Limb (tissue), 2 donors: ENCODE measurements around the gene AGXT.
A peak's percentile ranks its signal among the peaks of the same experiment; 100 is the strongest.
"Not testable (repeated sequence)": the region's sequence is repeated elsewhere in the genome, so short reads cannot be mapped to it uniquely, and the experiment has no call there.

Experiments
- DNase-seq, 2 donors: peaks; one replicate each; pipeline ENCODE4 v3.0.0-alpha.2; 2016; ENCODE audit errors: extremely low spot score in 2 of 2

AGXT gene

GRCh38 chr2:240839152-240840143, 29.2 kb upstream of the AGXT start:
- no peak for DNase-seq

DNA sequence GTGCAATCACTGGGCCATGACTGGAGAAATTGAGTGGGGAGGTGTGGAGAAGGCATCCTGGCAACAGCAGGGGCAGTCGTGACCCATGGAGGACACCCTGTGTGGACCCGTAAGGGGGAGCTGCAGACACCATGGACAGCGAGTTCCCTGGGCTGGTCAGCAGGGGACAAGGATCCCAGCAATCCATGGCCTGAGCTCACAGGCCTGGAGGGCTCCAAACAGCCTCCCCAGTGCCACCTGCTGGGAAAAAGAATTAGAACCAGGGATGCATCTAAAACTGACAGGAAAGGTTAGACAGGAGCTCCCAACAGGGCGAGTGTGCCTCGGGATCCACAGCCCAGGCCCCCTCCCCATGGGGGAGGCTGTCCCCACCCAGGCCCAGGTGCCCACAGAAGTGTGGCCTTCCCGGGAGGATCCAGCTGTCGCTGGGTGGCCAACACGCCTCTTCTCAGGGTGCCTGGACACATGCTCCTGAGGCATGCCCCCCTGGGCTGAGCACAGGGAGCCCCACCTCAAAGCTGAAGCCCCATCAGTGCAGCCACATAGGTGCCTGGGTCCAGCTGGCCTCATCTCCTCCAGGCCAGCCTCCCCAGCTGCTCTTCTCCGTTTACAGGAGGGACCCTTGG, 28.1 kb upstream of the AGXT start:
- peak in 1 of 2 donors; percentile 79 for DNase-seq

DNA sequence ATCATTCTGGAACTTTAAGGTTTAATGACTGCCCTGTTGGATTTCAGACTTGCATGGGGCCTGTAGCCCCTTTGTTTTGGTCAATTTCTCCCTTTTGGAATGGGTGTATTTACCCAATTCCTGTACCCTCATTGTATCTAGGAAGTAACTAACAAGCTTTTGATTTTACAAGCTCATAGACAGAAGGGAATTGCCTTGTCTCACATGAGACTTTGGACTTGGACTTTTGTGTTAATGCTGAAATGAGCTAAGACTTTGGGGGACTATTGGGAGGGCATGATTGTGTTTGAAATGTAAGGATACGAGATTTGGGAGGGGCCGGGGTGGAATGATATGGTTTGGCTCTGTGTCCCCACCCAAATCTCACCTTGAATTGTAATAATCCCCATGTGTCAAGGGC, 22.3 kb upstream of the AGXT start:
- not testable (repeated sequence) for DNase-seq

GRCh38 chr2:240846873-240847595, 21.6 kb upstream of the AGXT start:
- no peak for DNase-seq

DNA sequence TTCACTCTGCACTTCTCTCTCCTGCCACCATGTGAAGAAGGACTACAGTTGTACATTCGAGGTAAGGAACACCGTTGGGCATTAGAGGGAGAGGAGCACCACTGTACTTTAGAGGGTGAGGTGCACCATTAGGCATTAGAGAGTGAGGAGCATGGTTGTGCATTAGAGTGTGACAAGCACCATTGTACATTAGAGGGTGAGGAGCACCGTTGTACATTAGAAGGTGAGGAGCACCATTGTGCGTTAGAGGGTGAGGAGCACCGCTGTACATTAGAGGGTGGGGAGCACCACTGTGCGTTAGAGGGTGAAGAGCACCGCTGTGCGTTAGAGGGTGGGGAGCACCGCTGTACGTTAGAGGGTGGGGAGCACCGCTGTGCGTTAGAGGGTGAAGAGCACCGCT, 20.8 kb upstream of the AGXT start:
- no peak for DNase-seq

DNA sequence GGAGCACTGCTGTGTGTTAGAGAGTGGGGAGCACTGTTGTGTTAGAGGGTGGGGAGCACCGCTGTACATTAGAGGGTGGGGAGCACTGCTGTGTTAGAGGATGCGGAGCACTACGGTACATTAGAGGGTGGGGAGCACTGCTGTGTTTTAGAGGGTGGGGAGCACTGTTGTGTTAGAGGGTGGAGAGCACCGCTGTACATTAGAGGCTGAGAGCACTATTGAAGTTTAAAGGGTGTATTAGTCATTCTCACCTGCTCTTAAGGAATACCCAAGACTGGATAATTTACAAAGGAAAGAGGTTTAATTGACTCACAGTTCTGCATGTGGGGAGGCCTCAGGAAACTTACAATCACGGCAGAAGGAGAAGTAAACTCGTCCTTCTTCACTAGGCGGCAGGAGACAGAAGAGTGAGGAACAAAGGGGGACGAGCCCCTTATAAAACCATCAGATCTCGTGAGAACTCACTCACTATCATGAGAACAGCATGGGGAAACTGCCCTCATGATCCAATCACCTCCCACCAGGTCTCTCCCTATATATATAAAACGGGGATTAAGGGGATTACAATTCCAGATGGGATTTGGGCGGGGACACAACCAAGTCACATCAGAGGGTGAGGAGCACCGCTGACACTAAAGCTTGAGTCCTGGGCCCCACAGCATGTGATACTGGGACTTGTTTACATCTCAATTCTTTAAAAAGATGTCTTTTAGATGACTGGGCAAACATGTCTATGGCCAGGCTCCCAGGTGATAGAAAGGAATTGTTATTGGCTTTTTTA, 19.5 kb upstream of the AGXT start:
- DNase-seq, result no peak

DNA sequence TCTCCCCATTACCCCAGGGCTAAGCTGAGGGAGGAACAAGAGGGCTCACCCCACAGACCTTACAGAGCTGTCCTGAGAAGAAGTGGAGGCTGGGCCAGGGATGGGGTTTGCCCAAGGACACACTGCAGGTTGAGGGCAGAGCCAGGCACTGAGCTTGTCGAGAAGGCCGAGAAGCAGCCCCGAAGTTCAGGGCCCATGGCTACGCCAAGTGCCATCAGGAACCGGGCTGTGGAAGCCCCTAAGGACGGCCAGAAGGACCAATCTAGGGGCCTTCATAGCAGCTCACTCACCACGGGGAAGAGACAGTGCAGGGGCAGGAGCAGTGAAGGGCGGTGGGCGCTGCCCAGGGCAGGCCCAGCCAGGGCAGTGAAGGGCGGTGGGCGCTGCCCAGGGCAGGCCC, 18.6 kb upstream of the AGXT start:
- DNase-seq, result no peak

- DNase-seq, result no peak
These were observed 17.9 kb upstream of the AGXT start for GRCh38 chr2:240850756-240851077.

DNA sequence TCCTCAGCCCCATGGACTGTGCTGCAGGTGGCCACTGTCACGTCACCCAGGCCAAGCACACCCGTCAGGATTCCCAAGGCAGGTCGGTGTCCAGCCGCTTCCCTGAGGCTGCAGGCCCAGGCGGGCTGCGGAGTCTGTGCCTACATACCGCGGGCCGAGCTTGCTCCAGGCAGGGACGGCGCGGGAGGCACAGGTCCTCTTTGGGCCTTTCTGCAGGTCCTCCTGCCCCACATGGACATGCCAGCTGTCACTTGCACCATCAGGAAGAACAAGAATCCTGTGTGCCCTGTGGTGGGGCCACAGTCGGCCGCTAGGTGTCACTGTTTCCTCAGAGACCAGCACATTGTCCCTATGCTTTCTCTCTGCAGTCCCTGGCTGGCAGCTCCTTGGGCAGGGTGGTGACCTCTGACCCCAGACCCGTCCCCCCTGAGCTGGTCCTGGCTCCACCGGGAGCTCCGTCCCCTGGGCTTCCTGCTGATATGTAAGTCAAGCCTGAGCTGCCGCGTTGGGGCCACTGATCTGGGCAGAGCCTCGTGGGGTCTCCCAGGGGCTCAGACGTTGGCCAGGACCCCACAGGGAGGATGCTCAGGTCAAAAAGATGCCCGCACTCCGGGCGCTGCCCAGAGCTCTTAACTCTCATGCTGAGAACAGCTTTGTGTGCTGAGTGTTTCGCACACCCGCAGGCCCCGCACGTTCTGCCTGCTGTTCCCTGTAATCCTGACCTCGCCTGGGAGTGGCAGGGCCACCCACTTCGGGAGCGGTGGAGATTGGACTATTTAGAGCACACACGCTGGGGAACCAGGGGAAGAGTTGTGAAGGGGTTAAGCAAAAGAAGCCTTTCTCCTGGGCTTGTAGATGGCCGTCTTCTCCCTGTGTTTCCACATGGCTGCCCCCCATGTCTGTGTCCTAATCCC, 17.3 kb upstream of the AGXT start:
- peak; percentile 65 to 92 for DNase-seq

DNA sequence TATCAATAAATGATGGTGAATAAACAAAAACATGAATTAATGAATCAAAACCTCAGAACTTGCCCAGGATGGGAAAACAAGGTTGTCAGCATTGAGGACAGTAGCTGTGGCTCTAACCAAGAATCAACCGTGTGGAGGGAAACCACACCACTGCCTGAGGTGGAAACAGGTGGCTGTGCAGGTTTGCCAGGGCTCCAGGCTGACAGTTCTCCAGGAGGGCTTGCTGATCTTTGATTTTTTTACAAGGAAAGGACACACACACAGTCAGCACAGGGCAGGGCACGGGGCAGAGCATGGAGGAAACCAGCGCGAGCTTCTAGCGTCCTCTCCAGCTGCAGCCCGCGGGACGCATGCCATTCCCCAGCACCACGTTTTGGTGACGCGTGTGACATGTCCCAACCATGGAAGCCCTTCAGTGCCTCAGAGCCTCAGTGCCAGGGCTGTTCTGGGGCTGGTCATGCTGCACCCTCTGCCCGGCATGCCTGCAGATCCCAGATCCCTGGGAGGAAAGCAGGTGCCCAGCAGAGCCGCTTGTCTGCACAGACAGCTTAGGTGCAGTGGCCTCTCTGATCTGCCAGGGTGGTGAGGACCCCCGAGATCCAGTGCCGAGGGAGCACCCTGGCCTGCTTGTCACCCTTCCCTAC, 15.8 kb upstream of the AGXT start:
- no peak for DNase-seq

DNA sequence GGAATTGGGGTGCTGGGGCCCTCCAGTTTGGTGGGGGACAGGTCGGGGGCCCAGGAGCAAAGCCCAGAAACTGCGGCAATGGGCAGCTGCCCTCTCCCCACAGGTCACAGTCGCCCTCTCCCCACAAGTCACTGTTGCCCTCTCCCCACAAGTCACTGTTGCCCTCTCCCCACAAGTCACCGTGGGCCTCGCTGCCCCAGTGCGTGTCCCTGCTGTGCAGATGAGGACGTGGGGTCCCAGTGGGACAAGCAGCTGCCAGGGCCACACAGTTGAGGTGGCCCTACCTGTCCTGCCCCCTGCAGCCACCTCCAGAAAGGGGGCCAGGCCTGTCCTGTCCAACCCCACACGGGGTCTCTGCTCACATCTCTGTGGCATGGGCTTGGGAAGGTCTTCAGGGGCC, 13.0 kb upstream of the AGXT start:
- DNase-seq, result no peak

DNA sequence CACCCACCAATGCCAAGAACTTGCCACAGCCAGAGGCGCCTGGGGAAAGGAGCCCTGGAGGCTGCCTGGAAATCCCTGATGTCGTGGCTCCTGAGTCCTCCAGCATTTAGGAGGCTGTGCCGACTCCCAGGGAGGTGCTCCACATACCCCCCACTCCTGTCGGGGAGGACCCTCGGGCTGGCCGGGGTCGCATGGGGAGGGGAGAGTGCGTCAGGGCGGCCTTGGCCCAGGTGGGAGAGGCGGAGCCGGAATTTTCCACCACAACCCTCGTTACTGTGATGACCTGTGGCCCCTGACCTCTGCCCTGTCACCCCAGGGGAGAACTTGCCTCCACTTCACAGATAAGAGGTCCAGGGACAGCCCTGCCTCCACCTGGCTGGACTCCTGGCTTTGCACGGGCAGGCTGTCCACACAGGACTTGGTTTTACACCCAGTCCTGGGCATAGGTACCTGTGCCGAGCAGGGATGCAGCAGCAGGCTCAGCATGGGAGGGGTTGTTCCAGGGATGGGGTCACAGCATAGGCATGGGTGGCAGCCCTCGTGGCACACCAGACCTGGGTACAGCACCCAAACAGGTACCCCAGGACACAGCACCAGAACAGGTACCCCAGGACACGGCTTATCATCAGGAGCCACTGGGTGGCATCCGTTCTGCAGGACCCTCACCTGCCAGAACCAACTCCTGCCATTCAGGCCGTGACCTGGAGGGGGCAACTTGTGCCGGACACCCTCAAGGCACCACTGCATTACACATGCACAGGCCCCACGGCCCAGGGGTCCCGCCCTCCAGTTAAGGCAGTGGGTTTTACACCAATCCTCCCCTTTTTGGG, 12.3 kb upstream of the AGXT start:
- DNase-seq, result peak in 1 of 2 donors; percentile 34

DNA sequence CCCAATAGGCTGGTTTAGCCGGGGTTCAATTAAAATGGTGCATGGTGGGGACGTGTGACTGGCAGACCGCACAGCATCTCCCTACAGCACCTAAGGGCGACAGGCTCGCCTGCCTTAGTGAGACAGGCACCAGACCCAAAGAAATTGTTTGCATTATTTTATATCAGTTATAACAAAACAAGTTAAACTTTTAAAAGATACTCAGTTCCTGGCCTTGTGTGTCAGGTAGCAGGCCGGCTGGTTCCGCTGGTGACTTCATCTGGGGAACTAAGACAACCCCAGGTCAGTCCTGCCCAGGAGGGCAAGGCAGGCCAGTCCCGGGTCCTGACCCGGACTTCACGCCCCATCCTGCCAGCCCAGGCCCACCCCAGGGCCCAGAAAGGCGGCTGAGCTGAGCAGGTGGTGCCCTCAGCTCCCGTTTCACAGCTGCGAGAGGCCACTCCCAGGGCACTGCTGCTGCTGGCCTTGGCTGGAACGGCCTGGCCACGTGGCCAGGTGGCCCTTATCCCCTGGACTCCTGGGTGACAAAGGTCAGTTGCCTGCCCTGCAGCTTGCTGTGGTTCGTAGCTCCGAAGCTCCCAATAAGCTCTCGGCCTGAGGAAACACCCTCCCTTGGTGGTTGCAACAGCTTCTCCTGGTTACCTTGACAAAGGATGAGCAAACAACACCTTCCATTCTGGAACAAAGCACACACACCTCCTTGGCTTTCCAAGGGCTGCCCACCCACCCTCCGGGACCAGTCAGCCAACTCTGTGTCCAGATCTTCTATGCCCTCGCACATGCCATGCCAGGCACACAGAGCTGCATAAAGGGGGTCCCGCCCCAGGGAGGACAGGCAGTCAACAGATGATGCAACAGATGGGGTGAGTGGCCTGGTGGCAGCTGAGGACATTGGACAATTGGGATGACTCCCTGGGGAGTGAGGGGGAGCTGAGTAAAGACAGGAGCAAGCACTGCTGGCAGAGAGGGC, 11.3 kb upstream of the AGXT start:
- DNase-seq, result no peak

DNA sequence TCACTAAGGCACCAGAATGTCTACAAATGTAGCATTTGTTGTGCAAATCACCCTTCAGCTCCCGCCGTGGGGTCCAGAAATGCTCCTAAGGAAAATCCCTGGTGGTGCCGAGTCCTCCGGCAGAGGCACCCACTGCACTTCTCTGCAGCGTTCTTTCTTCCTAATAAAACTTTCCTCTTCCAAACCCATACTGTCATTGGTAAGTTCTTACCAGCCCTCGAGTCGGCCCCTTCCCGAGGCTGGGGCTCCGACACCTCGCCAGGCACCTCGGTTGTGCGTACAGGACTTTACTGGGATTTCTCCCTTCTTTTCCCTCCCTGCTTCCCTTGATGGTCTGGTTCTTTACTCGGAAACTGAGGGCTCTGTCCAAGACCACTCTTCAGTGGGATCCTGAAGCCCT, 10.3 kb upstream of the AGXT start:
- DNase-seq, result no peak

DNA sequence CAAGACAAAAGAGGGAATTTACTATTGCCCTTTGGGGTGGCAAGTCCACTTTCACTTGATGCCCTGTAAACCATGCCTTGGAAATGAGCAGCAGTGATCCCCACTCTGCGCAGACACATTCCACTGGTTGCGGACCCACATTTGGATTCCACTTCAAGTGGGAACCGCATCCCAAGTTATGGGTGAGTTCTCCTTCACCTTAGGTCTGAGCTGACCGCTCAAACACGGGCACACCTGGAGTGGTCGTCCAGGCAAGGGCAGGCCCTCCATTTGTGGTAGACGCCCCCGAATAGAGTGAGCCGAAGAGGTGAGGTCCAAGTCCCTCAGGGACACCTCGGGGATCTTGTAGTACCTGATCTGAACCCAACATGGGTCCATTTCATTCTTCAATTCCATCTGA, 9.8 kb upstream of the AGXT start:
- DNase-seq, result no peak

DNA sequence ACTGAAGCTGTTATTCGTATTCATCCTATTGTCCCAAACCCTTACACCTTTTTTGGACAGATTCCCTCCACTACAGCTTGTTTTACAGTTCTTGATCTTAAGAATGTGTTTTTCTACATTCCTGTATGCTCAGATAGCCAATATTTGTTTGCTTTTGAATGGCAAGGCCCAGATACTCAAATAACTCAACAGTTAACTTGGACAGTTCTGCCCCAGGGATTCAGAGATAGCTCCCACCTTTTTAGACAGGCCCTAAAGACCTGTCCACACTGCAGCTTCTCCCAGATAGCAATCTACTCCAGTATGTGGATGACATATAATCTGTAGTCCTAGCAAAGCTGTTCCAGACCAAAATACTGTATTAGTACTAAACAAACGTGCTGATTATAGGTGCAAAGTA, 7.1 kb upstream of the AGXT start:
- no peak for DNase-seq

DNA sequence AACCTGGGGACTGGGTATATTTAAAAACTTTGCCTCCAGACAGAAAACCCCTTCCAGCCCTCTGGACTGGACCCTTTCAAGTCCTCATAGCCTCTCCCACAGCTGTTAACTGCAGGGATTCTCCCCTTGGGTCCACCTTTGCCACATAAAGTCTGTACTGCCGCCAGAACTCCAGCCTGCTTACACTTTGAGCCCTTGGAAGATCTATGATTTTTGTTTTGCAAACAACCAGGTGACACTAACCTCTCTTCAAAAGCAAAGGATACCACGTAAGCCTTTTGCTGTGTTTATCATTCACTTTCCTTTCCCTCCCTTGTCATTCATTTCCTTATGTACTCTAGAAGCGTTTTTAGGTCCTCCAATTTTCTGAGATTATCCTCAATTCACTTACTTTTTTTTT, 4.1 kb upstream of the AGXT start:
- DNase-seq, result no peak

DNA sequence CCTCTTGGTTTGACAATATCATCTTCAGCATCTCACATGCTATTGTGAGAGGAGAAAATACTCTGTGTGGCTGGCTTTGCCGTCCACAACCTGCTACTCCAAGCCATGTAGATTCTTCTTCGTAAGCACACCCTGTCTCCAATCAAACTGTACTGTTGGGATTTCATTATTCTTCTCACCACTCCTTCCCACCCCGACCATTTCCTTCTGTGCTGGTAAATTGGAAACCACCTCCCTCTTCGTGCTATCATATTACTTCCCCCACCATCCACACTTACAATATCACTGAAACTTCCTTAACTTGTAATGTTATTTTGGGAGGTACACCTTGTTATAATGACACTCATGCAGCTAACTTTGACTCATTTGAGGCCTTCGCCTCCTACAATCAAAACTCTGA, 3.2 kb upstream of the AGXT start:
- no peak for DNase-seq
